Adipose tissue (tissue), 3 donors: ENCODE results near the gene CEP83. TPM values are rescaled to one million over a fixed set of nuclear protein-coding genes. Genes with fewer than 3 reads are reported as not detected.
"Not testable (repeated sequence)": the region's sequence is repeated elsewhere in the genome, so short reads cannot be mapped to it uniquely, and the experiment has no call there.

Experiments used
- H3K27ac ChIP-seq: one replicate; pipeline ENCODE4 v1.5.1; 2013; ENCODE audit warnings: low read depth, low read length
- WGBS, 3 donors: extraction: QIAGEN DNeasy Blood & Tissue Kit; methylation state at CpG; one replicate each; pipeline ENCODE4 v1.1.7; 2013; 5-methylcytosine and 5-hydroxymethylcytosine counted together
- polyA plus RNA-seq, 3 donors: library from polyadenylated mRNA; stranded (reverse); fragments of 200-250 nt; gene quantifications; one replicate each; pipeline ENCODE4 v1.2.3, GENCODE V29; 2013
- donor health status: healthy with polysubstance abuse.
- donor health status: Bipolar disorder and iron deficiency.
- donor health status: healthy.

The CEP83 gene
- polyA plus RNA-seq, 3 donors: 3.5 to 4.9 (median 3.7) TPM

GRCh38 chr12:94396014-94396413, 63.7 kb downstream of the CEP83 start:
- WGBS, 3 donors: 92 to 96% (median 95%) methylated on average over 4 of the region's 4 CpGs
- H3K27ac ChIP-seq: not testable (repeated sequence)

GRCh38 chr12:94390130-94390485, 69.6 kb downstream of the CEP83 start:
- 82 to 88% (median 87%) methylated on average over 4 of the region's 4 CpGs for WGBS, 3 donors

GRCh38 chr12:94389482-94390129, 70.1 kb downstream of the CEP83 start:
- 89 to 96% (median 90%) methylated on average over 16 of the region's 16 CpGs for WGBS, 3 donors
- H3K27ac ChIP-seq: not testable (repeated sequence)

More at GRCh38 chr12:94390130-94390485, 69.6 kb downstream of the CEP83 start:
- H3K27ac ChIP-seq: no peak overlapping the region

- WGBS, 3 donors: 55 to 79% (median 56%) methylated on average over 1 of the region's 1 CpG
- H3K27ac ChIP-seq: no peak overlapping the region
Observed at GRCh38 chr12:94386422-94386821, 73.2 kb downstream of the CEP83 start.

GRCh38 chr12:94384030-94384429, 75.6 kb downstream of the CEP83 start:
- H3K27ac ChIP-seq: no peak overlapping the region

GRCh38 chr12:94380507-94380906, 79.2 kb downstream of the CEP83 start:
- H3K27ac ChIP-seq: no peak overlapping the region
- WGBS, 3 donors: 56 to 79% (median 76%) methylated on average over 2 of the region's 2 CpGs

GRCh38 chr12:94379479-94380113, 80.1 kb downstream of the CEP83 start:
- H3K27ac ChIP-seq: no peak overlapping the region
- WGBS, 3 donors: 81 to 93% (median 89%) methylated on average over 3 of the region's 3 CpGs

GRCh38 chr12:94377599-94377998, 82.1 kb downstream of the CEP83 start:
- no peak overlapping the region for H3K27ac ChIP-seq
- 88 to 100% (median 99%) methylated on average over 2 of the region's 2 CpGs for WGBS, 3 donors

- no peak overlapping the region for H3K27ac ChIP-seq
- WGBS, 3 donors: 87 to 95% (median 91%) methylated on average over 2 of the region's 2 CpGs
Observed at GRCh38 chr12:94374124-94374523, 85.5 kb downstream of the CEP83 start.

GRCh38 chr12:94372461-94372860, 87.2 kb downstream of the CEP83 start:
- 89 to 99% (median 93%) methylated on average over 2 of the region's 2 CpGs for WGBS, 3 donors
- H3K27ac ChIP-seq: no peak overlapping the region

GRCh38 chr12:94362653-94363052, 97.0 kb downstream of the CEP83 start:
- 97 to 99% (median 98%) methylated on average over 2 of the region's 2 CpGs for WGBS, 3 donors

GRCh38 chr12:94359761-94360160, 99.9 kb downstream of the CEP83 start:
- WGBS, 3 donors: 97% methylated on average over 5 of the region's 5 CpGs
- H3K27ac ChIP-seq: no peak overlapping the region

More at GRCh38 chr12:94362653-94363052, 97.0 kb downstream of the CEP83 start:
- no peak overlapping the region for H3K27ac ChIP-seq

- 93 to 100% (median 97%) methylated on average over 1 of the region's 1 CpG for WGBS, 3 donors
- H3K27ac ChIP-seq: no peak overlapping the region
Observed at GRCh38 chr12:94353130-94353529, 106.5 kb downstream of the CEP83 start.

- WGBS, 3 donors: 82 to 97% (median 93%) methylated on average over 6 of the region's 6 CpGs
- no peak overlapping the region for H3K27ac ChIP-seq
Observed at GRCh38 chr12:94340573-94340972, 119.1 kb downstream of the CEP83 start.

GRCh38 chr12:94338006-94338794, 121.5 kb downstream of the CEP83 start:
- 87 to 90% (median 88%) methylated on average over 4 of the region's 4 CpGs for whole genome bisulfite sequencing, 3 donors
- H3K27ac ChIP-seq: no peak overlapping the region

GRCh38 chr12:94336211-94336925, 123.3 kb downstream of the CEP83 start:
- H3K27ac ChIP-seq: no peak overlapping the region
- WGBS, 3 donors: 63 to 72% (median 71%) methylated on average over 5 of the region's 5 CpGs

- H3K27ac ChIP-seq: no peak overlapping the region
- WGBS, 3 donors: 82 to 92% (median 86%) methylated on average over 3 of the region's 3 CpGs
Observed at GRCh38 chr12:94333396-94333795, 126.3 kb downstream of the CEP83 start.

GRCh38 chr12:94329366-94329765, 130.3 kb downstream of the CEP83 start:
- H3K27ac ChIP-seq: no peak overlapping the region
- 83 to 95% (median 93%) methylated on average over 1 of the region's 1 CpG for WGBS, 3 donors

GRCh38 chr12:94327809-94328208, 131.9 kb downstream of the CEP83 start:
- WGBS, 3 donors: 68 to 89% (median 76%) methylated on average over 1 of the region's 1 CpG
- H3K27ac ChIP-seq: no peak overlapping the region
